Measurements from ENCODE around the gene VAMP1.
"Not testable (repeated sequence)": the region's sequence is repeated elsewhere in the genome, so short reads cannot be mapped to it uniquely, and the experiment has no call there.

The VAMP1 gene, protein sequence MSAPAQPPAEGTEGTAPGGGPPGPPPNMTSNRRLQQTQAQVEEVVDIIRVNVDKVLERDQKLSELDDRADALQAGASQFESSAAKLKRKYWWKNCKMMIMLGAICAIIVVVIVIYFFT

GRCh38 chr12:6470375-6471163, at the start of gene VAMP1:
TSS of gene VAMP1 (minus strand) at chr12:6470677. CDS start at chr12:6470531, 146 bp downstream.
- peak; percentile 99 for DNase-seq

DNA sequence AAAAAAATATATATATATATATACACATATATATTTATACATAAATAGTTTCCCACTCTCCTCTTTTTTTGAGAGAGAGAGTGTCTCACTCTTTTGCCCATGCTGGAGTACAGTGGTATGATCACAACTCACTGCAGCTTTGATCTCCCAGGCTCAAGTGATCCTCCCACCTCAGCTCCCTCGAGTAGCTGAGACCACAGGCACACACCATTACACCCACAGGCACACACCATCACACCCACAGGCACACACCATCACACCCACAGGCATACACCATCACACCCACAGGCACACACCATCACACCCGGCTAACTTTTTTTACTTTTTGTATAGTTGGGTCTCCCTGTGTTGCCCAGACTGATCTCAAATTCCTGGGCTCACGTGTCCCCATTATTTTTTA, 49.7 kb upstream of the VAMP1 start:
- DNase-seq: no peak

GRCh38 chr12:6508087-6508486, 37.6 kb upstream of the VAMP1 start:
- no peak for DNase-seq

DNA sequence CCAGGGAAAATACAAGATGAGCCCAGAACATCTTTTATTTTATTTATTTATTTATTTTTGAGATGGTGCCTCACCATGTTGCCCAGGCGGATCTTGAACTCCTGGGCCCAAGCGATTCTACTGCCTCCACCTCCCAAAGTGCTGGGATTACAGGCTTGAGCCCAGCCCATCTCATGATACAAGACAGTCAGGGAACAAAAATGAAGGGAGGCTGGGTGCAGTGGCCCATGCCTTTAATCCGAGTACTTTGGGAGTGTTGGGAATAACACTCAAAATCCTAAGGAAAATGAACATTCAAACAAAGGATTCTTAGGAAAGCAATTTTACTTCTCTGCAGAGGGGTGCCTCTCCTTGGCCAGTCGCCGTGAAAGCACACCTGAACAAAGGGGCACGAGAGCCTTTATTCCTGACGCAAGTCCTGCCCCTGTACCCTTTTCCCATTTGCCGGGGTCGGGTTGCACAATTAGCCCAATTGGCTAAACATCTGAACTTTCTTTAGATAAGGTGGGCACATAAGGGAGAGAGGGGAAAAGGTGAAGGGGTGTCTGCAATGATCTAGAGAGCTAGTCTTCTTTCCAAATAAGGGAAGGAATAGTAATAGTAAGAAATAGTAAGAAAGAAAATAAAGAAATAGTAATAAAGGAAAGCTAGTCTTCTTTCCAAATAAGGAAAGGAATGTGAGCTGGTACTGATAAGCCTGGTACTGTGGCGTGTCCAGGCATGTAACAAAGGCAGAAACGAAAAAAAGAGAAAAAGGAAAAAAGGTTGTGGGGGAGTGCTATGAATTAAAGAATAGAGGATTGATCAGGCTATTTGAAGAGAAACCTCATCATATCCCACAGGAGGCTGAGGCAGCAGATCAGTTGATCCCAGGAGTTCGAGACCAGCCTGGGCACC, 36.9 kb upstream of the VAMP1 start:
- DNase-seq: no peak

GRCh38 chr12:6500466-6500865, 30.0 kb upstream of the VAMP1 start:
- DNase-seq: no peak

DNA sequence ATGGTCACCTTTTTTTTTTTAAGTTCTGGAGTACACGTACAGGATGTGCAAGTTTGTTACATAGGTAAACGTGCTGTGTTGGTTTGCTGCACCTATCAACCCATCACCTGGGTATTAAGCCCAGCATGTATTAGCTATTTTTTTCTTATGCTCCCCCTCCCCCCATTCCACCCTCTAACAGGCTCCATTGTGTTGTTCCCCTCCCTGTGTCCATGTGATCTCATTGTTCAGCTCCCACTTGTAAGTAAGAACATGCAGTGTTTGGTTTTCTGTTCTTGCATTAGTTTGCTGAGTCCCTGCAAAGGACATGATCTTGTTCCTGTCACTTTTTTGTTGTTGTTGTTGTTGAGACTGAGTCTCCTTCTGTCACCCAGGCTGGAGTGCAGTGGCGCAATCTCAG, 26.8 kb upstream of the VAMP1 start:
- not testable (repeated sequence) for DNase-seq

- no peak for DNase-seq
Measured at GRCh38 chr12:6494968-6495367, 24.5 kb upstream of the VAMP1 start.

DNA sequence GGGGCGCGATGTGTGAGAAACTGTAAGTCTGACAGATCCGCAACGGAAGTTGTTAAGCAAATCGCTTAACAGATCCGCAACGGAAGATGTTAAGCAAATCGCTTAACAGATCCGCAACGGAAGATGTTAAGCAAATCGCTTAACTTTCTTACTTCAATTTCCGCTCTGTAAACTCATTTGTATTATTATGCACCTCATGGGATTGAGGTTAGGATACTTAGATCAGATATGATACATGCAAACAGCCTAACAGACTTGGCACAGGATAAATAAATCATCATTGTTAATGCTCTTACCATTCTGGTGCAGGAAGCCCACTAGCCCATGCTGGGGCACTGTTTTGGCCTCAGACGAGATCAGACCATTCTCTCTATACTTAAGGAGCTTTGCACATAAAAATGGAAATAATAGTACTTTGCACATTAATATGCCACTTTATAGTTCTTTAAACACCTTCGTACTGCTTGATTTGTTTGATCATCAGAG, 23.8 kb upstream of the VAMP1 start:
- DNase-seq: peak; percentile 38

DNA sequence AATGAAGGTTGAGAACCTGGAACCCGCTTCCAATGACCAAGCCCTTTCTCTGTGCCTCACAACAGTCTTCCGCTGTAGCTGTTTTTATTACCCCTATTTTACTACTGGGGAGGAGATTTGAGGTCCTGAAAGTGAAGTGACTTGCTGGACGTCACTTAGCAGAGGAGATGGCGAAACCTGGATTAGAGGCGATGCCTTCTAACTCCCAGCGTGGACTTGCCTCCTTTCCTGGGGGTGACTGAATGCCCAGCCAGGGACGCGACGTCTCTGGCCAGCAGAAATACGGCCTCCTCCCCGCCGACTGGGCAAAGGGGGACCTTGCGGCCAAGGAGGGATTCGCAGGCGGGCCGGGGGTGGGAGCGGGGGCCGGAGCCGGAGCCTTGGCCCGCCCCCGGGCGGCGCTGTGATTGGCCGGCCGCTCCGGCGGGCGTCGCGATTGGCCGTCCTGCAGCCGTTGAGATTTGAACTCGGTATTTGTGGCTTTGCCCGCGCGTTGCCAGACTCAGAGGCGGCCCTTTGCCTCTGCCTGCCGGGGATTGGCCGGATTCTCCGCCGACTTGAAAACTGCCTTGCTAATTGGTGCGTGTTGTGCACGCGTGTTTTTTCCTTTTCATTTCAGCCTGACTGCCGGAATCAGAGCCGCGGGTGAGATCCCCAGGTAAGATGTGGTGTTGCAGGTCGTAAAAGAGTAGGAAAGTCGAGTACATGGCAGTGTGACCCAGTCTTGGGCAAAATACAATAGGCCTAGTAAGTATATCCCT, 23.2 kb upstream of the VAMP1 start, which contains the start of gene NCAPD2:
Gene NCAPD2 (plus strand): TSS at position 606 of the 761 bp plus-strand sequence. CDS start 997 bp downstream, outside the sequence.
- peak; percentile 97 for DNase-seq

DNA sequence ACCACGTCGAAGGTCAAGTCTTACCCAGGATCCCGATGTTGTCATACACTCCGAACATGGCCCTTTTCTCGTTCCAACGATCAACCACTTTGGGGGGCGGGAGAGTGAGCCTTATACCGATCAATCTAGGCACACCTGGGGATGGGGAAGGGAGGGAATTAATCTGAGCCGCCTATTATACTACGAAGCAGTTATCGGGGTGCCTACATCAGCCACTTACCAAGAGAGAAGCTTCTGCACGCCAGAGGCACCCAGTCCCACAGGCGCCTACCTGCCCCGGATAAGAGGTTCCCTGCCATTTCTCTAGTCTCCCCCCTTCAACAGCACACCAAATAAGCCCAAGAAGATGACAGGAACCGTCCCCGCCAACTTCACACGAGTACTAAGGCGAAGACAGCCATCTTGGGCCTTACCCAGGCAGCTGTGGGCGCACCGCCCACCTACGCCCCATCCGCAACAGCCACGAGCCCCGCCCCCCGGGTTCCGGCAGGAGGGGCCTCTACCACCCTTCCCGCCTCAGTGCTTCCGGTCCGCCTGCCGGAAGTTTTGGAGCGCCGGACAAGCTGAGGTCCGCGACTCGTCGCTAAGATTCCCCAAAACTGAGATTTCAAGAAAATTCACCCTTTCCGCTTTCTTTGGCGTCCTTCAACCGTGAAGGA, 22.5 kb upstream of the VAMP1 start, which contains the start of gene MRPL51:
Gene MRPL51 (minus strand): TSS at position 425 of the 659 bp plus-strand sequence. CDS start 126 bp downstream, at position 299.
- DNase-seq: peak; percentile 96

DNA sequence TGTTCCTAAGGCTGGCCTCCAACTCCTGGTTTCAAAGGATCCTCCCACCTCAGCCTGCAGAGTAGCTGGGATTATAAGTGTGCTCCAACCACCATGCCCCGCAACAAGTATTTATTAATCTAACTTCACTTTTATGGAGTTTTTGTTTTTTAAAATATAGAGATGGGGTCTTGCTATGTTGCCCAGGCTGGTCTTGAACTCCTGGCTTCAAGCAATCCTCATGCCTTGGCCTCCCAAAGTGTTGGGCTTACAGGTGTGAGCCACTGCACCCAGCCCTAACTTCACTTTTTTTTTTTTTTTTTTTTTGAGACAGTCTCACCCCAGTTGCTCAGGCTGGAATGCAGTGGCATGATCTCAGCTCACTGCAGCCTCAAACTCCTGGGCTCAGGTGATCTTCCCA, 20.2 kb upstream of the VAMP1 start:
- DNase-seq: not testable (repeated sequence)

- DNase-seq: no peak
Measured at GRCh38 chr12:6489449-6489848, 19.0 kb upstream of the VAMP1 start.

- DNase-seq: no peak
Measured at GRCh38 chr12:6488240-6488639, 17.8 kb upstream of the VAMP1 start.

GRCh38 chr12:6478416-6478815, 7.9 kb upstream of the VAMP1 start:
- no peak for DNase-seq

- DNase-seq: not testable (repeated sequence)
Measured at GRCh38 chr12:6477601-6478377, 7.3 kb upstream of the VAMP1 start.

- DNase-seq: no peak
Measured at GRCh38 chr12:6476489-6476888, 6.0 kb upstream of the VAMP1 start.

DNA sequence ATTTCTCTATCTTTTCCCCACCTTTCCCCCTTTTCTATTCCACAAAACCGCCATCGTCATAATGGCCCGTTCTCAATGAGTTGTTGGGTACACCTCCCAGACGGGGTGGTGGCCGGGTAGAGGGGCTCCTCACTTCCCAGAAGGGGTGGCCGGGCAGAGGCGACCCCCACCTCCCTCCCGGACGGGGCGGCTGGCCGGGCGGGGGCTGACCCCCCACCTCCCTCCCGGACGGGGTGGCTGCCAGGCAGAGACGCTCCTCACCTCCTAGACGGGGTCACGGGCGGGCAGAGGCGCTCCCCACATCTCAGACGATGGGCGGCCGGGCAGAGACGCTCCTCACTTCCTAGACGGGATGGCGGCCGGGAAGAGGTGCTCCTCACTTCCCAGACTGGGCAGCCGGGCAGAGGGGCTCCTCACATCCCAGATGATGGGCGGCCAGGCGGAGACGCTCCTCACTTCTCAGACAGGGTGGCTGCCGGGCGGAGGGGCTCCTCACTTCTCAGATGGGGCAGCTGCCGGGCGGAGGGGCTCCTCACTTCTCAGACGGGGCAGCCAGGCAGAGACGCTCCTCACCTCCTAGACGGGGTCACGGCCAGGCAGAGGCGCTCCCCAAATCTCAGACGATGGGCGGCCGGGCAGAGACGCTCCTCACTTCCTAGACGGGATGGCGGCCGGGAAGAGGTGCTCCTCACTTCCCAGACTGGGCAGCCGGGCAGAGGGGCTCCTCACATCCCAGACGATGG, 4.9 kb upstream of the VAMP1 start:
- DNase-seq: not testable (repeated sequence)

DNA sequence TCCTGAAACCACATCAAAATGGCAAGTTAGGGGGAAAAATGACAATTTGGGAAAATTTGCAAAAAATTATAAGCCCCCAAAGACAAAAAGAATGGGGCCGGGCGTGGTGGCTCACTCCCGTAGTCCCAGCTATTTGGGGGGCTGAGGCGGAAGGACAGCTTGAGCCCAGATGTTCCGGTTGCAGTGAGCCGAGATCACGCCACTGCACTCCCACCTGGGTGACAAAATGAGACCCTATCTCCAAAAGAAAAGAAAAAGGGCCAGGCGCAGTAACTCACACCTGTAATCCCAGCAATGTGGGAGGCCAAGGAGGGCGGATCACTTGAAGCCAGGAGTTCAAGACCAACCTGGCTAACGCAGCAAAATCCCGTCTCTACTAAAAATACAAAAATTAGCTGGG, 2.0 kb upstream of the VAMP1 start:
- no peak for DNase-seq

DNA sequence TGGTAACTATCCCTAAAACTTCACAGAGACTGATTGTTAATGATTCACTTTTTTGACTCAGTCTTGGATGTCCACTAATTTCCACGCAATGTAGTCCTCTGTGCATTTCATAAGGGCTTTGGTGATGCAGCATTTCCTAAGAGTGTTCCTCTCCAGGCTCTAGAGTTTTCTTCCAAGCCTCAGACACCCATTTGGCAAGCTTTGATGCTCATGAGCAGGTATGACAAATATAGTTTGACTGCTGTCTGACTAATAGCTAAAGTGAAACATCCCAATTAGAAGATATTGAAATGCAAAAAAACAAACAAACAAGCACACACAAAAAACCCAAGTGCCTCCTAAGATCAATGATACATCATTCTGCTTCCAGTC, 1.5 kb upstream of the VAMP1 start:
- no peak for DNase-seq

All from eye (tissue), 1 donor.